ENCODE results near the gene USP12.
A peak's percentile ranks its signal among the peaks of the same experiment; 100 is the strongest.

USP12 gene

GRCh38 chr13:27203854-27204253, 32.2 kb upstream of the USP12 start:
- no peak for TF ChIP-seq CTCF (IDR thresholded peaks at IDR 0.05; ENCODE audit: insufficient read depth, low read depth, low read length, missing control alignments)
- no peak overlapping the region for H3K4me3 ChIP-seq (ENCODE audit: low read depth, low read length)
- DNase-seq (ENCODE audit: low read depth), result peak; percentile 27

- H3K4me3 ChIP-seq (ENCODE audit: low read depth, low read length), result no peak overlapping the region
- TF ChIP-seq CTCF (IDR thresholded peaks at IDR 0.05; ENCODE audit: insufficient read depth, low read depth, low read length, missing control alignments), result no peak
- DNase-seq (ENCODE audit: low read depth), result no peak
Measured at GRCh38 chr13:27203186-27203585, 31.6 kb upstream of the USP12 start.

DNA sequence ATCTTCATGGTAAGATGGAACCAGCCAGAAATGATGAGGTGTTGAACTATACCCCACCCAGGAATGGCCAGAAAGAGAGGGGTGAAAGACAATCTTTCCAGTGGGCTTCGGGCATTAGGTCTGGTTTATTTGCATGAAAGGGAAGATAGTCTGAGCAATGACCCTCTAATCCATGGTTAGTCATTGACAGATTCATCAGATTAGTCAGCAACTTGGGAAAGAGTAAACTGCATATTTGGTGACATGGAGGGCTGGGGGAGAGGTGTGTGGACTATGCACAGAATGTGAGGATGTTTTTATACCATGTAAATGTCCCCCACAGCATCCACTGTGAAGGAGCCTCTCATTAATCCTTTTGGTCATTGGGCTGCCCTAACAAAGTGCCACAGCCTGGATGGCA, 30.1 kb upstream of the USP12 start:
- DNase-seq (ENCODE audit: low read depth), result no peak
- H3K4me3 ChIP-seq (ENCODE audit: low read depth, low read length), result no peak overlapping the region
- no peak for TF ChIP-seq CTCF (IDR thresholded peaks at IDR 0.05; ENCODE audit: insufficient read depth, low read depth, low read length, missing control alignments)

GRCh38 chr13:27200413-27201070, 28.9 kb upstream of the USP12 start:
- no peak overlapping the region for H3K4me3 ChIP-seq (ENCODE audit: low read depth, low read length)

GRCh38 chr13:27199696-27200095, 28.1 kb upstream of the USP12 start:
- no peak for DNase-seq (ENCODE audit: low read depth)
- TF ChIP-seq CTCF (IDR thresholded peaks at IDR 0.05; ENCODE audit: insufficient read depth, low read depth, low read length, missing control alignments), result no peak
- H3K4me3 ChIP-seq (ENCODE audit: low read depth, low read length), result no peak overlapping the region

More at GRCh38 chr13:27200413-27201070, 28.9 kb upstream of the USP12 start:
- no peak for TF ChIP-seq CTCF (IDR thresholded peaks at IDR 0.05; ENCODE audit: insufficient read depth, low read depth, low read length, missing control alignments)
- no peak for DNase-seq (ENCODE audit: low read depth)

DNA sequence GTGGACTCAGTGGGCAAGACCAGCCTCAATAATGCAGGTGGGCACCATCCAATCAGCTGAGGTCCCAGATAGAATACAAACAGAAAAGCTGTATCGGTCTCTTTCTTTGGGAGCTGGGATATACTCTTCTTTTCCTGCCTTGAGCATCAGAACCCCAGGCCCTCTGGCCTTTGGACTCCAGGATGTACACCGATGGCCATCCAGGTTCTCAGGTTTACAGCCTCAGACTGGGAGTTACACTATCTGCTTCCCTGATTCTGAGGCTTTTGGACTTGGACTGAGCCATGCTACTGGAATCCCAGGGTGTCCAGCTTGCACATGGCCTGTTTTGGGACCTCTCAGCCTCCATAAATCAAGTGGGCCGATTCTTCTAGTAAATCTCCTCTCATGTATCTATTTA, 27.6 kb upstream of the USP12 start:
- TF ChIP-seq CTCF (IDR thresholded peaks at IDR 0.05; ENCODE audit: insufficient read depth, low read depth, low read length, missing control alignments), result no peak
- no peak overlapping the region for H3K4me3 ChIP-seq (ENCODE audit: low read depth, low read length)
- DNase-seq (ENCODE audit: low read depth), result no peak
